IMR-90 (cell line): ENCODE data around the gene SYNPO2L.
"Not testable (repeated sequence)": the region's sequence is repeated elsewhere in the genome, so short reads cannot be mapped to it uniquely, and the experiment has no call there.

ENCODE experiments used
- BHLHE40 ChIP-seq: fragments of 150-350 bp; IDR thresholded peaks from 2 replicates; pipeline ENCODE4 v1.6.1; 2016; ENCODE audit warnings: mild to moderate bottlenecking, low read depth, low read length
- CEBPB ChIP-seq: IDR thresholded peaks from 2 replicates; pipeline ENCODE4 v1.6.1; 2012; ENCODE audit warnings: low read depth, low read length, improper control_type of control experiment
- CHD1 ChIP-seq: IDR thresholded peaks from 2 replicates; pipeline ENCODE4 v1.6.1; 2012; ENCODE audit warnings: low read depth, low read length, improper control_type of control experiment
- FOS ChIP-seq: fragments of 150-350 bp; IDR thresholded peaks from 2 replicates; pipeline ENCODE4 v1.6.1; 2016; ENCODE audit warnings: low read depth, low read length
- MAFK ChIP-seq: IDR thresholded peaks from 2 replicates; pipeline ENCODE4 v1.6.1; 2012; ENCODE audit warnings: low read depth, low read length, improper control_type of control experiment
- MAZ ChIP-seq: IDR thresholded peaks from 2 replicates; pipeline ENCODE4 v1.6.1; 2012; ENCODE audit warnings: low read depth, mild to moderate bottlenecking, low read length, improper control_type of control experiment, moderate library complexity, borderline replicate concordance
- MXI1 ChIP-seq: IDR thresholded peaks from 2 replicates; pipeline ENCODE4 v1.6.1; 2012; ENCODE audit warnings: low read depth, mild to moderate bottlenecking, low read length, moderate library complexity, borderline replicate concordance
- POLR2A ChIP-seq: IDR thresholded peaks from 2 replicates; pipeline ENCODE4 v1.6.1; 2012; ENCODE audit warnings: mild to moderate bottlenecking, low read depth, low read length
- RAD21 ChIP-seq: IDR thresholded peaks from 2 replicates; pipeline ENCODE4 v1.6.1; 2012; ENCODE audit warnings: low read length, improper control_type of control experiment
- RCOR1 ChIP-seq: IDR thresholded peaks from 2 replicates; pipeline ENCODE4 v1.6.1; 2012; ENCODE audit warnings: mild to moderate bottlenecking, low read length, improper control_type of control experiment; ENCODE audit not compliant: insufficient replicate concordance
- SMC3 ChIP-seq: fragments of 150-350 bp; IDR thresholded peaks from 2 replicates; pipeline ENCODE4 v1.6.1; 2016; ENCODE audit warnings: low read depth, mild to moderate bottlenecking, antibody characterized with exemption, low read length, moderate library complexity
- TF ChIP-seq, protein P1 (sequence below): fragments of 150-350 bp; IDR thresholded peaks from 2 replicates; pipeline ENCODE4 v1.6.1; 2017; ENCODE audit warnings: mild to moderate bottlenecking, antibody characterized with exemption, low read length, low read depth
- TF ChIP-seq, protein P2 (sequence below): conservative IDR thresholded peaks from 2 replicates; pipeline ENCODE4 v1.5.1; 2012; ENCODE audit warnings: mild to moderate bottlenecking, low read depth, low read length, improper control_type of control experiment

- TF ChIP-seq, protein P1, sequence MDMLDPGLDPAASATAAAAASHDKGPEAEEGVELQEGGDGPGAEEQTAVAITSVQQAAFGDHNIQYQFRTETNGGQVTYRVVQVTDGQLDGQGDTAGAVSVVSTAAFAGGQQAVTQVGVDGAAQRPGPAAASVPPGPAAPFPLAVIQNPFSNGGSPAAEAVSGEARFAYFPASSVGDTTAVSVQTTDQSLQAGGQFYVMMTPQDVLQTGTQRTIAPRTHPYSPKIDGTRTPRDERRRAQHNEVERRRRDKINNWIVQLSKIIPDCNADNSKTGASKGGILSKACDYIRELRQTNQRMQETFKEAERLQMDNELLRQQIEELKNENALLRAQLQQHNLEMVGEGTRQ = not testable (repeated sequence)
- TF ChIP-seq CHD1, FOS, MXI1, RAD21, MAFK, SMC3, POLR2A, RCOR1, CEBPB, MAZ, BHLHE40: not testable (repeated sequence)
- TF ChIP-seq, protein P2, sequence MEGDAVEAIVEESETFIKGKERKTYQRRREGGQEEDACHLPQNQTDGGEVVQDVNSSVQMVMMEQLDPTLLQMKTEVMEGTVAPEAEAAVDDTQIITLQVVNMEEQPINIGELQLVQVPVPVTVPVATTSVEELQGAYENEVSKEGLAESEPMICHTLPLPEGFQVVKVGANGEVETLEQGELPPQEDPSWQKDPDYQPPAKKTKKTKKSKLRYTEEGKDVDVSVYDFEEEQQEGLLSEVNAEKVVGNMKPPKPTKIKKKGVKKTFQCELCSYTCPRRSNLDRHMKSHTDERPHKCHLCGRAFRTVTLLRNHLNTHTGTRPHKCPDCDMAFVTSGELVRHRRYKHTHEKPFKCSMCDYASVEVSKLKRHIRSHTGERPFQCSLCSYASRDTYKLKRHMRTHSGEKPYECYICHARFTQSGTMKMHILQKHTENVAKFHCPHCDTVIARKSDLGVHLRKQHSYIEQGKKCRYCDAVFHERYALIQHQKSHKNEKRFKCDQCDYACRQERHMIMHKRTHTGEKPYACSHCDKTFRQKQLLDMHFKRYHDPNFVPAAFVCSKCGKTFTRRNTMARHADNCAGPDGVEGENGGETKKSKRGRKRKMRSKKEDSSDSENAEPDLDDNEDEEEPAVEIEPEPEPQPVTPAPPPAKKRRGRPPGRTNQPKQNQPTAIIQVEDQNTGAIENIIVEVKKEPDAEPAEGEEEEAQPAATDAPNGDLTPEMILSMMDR = not testable (repeated sequence)
Measured at GRCh38 chr10:73697675-73698159, 41.9 kb upstream of the SYNPO2L start, which contains the start of gene AGAP5.
